ENCODE results near the gene FGFRL1.

FGFRL1 gene

GRCh38 chr4:1024882-1025545 is 13.6 kb downstream of the FGFRL1 start:
- no peak for DNase-seq

GRCh38 chr4:1026115-1026514 is 14.7 kb downstream of the FGFRL1 start:
- no peak for DNase-seq

- DNase-seq = no peak
Measured at GRCh38 chr4:1027219-1027914, 15.9 kb downstream of the FGFRL1 start.

GRCh38 chr4:1027915-1028238 is 16.5 kb downstream of the FGFRL1 start:
- DNase-seq = no peak

- DNase-seq = no peak
Measured at GRCh38 chr4:1028574-1029220, 17.3 kb downstream of the FGFRL1 start.

GRCh38 chr4:1029529-1029928 is 18.1 kb downstream of the FGFRL1 start:
- DNase-seq = no peak

GRCh38 chr4:1030031-1030430 is 18.6 kb downstream of the FGFRL1 start:
- no peak for DNase-seq

GRCh38 chr4:1030559-1030958 is 19.1 kb downstream of the FGFRL1 start:
- no peak for DNase-seq

GRCh38 chr4:1031346-1031745 is 19.9 kb downstream of the FGFRL1 start:
- DNase-seq = no peak

- no peak for DNase-seq
Measured at GRCh38 chr4:1031956-1032795, 20.8 kb downstream of the FGFRL1 start.

GRCh38 chr4:1032861-1033260 is 21.4 kb downstream of the FGFRL1 start:
- no peak for DNase-seq

- DNase-seq = no peak
Measured at GRCh38 chr4:1033840-1034551, 22.6 kb downstream of the FGFRL1 start.

GRCh38 chr4:1035510-1035909 is 24.1 kb downstream of the FGFRL1 start:
- no peak for DNase-seq

- DNase-seq = no peak
Measured at GRCh38 chr4:1036095-1036494, 24.7 kb downstream of the FGFRL1 start.

GRCh38 chr4:1036976-1037810 is 25.8 kb downstream of the FGFRL1 start:
- no peak for DNase-seq

GRCh38 chr4:1038948-1039492 is 27.6 kb downstream of the FGFRL1 start:
- no peak for DNase-seq

- no peak for DNase-seq
Measured at GRCh38 chr4:1039493-1040343, 28.3 kb downstream of the FGFRL1 start.

GRCh38 chr4:1040344-1041146 is 29.1 kb downstream of the FGFRL1 start:
- DNase-seq = no peak

GRCh38 chr4:1041147-1041935 is 29.9 kb downstream of the FGFRL1 start:
- DNase-seq = no peak

Measured in NCI-H774 (cell line).